Keratinocyte (primary cell): Measurements from ENCODE around the gene PITX1.
A peak's percentile ranks its signal among the peaks of the same experiment; 100 is the strongest.

ENCODE experiments used
- EZH2 ChIP-seq: IDR thresholded peaks from one replicate; pipeline ENCODE4 v1.6.1; 2012; ENCODE audit warnings: inconsistent platforms, mild to moderate bottlenecking, low read length, moderate library complexity
- TF ChIP-seq, protein P1 (sequence below), 3 experiments: IDR thresholded peaks in 1 of 3; conservative IDR thresholded peaks in 1 of 3; optimal IDR thresholded peaks in 1 of 3; 2 replicates in 2 of 3; 3 replicates in 1 of 3; pipeline versions ENCODE3 to v1.5.1; 2011; ENCODE audit warnings: low read length in 3 of 3, mild to moderate bottlenecking in 3 of 3, moderate library complexity in 2 of 3, control low read depth in 1 of 3, inconsistent platforms in 1 of 3; ENCODE audit not compliant: insufficient read depth in 2 of 3; ENCODE audit errors: extremely low read depth in 1 of 3

DNA sequence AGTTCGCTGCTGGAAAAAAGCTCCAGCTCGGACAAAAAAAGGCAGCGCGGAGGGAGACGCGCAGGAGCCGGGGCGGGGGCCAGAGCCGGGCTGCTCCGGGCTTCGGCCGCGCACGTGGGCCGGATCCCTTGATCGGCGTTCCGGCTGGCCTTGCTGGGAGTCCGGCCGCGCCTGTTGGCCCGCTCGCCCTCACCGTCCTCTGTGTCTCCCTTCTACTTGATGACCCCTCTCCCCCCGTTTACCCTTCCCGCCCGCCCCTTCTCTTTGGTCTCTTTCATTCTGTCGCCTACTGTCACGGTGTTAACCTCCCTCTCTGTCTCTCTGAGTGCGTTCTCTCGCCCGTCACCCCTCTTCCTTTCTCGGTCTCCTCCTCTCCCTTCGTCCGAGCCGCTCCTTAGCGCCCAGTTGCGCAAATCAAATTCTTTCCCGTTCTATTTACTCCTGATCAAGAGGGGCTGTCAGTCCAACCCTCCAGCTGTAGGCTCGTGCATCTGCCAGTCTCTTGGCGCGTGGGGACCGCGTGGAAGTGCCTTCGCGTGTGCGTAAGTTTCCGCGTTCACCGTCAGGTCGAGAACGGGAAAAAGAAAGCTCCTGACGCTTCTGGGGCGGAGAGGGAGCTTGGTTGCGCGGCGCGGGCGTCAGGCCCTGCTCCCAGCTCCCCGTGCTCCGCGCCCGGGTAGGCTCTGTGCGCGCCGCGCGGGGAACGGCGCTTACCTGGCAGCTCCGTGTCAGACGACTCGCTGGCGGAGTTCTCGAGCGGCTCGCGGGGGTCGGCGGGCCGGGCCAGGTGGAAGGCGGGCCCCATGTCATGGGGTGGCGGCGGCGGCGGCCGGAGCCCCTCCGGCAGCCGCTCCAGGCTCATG lies 798 bp downstream of the PITX1 start:
- peak; percentile 89 for TF ChIP-seq EZH2
- TF ChIP-seq, protein P1, sequence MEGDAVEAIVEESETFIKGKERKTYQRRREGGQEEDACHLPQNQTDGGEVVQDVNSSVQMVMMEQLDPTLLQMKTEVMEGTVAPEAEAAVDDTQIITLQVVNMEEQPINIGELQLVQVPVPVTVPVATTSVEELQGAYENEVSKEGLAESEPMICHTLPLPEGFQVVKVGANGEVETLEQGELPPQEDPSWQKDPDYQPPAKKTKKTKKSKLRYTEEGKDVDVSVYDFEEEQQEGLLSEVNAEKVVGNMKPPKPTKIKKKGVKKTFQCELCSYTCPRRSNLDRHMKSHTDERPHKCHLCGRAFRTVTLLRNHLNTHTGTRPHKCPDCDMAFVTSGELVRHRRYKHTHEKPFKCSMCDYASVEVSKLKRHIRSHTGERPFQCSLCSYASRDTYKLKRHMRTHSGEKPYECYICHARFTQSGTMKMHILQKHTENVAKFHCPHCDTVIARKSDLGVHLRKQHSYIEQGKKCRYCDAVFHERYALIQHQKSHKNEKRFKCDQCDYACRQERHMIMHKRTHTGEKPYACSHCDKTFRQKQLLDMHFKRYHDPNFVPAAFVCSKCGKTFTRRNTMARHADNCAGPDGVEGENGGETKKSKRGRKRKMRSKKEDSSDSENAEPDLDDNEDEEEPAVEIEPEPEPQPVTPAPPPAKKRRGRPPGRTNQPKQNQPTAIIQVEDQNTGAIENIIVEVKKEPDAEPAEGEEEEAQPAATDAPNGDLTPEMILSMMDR (optimal IDR thresholded peaks at IDR 0.05 in 1 of 3, IDR thresholded peaks at IDR 0.05 in 1 of 3, conservative IDR thresholded peaks at IDR 0.05 in 1 of 3; ENCODE audit: extremely low read depth in 1 of 3, insufficient read depth in 2 of 3, low read length in 3 of 3) = no peak
